Tibial nerve (tissue), 4 donors: ENCODE measurements around the gene RTP5. TPM values are rescaled to one million over a fixed set of nuclear protein-coding genes. Genes with fewer than 3 reads are reported as not detected.

Source experiments
- DNase-seq, 2 donors: peaks; one replicate each; pipeline ENCODE4 v3.0.0-alpha.2; 2019; ENCODE audit warnings: low spot score in 2 of 2
- H3K27ac ChIP-seq, 4 donors: fragments of 200-600 bp; sonication (generic) in 3 of 4; one replicate each; pipeline ENCODE4 v1.5.1; 2017 to 2019; ENCODE audit warnings: mild to moderate bottlenecking in 1 of 4
- H3K27me3 ChIP-seq, 2 donors: fragments of 200-600 bp; sonication (generic) in 1 of 2; one replicate each; pipeline versions ENCODE4 v1.5.1 to v1.6.0; 2017 to 2019
- H3K36me3 ChIP-seq, 3 donors: fragments of 200-600 bp; sonication (generic); one replicate each; pipeline ENCODE4 v1.5.1; 2018 to 2019
- H3K4me1 ChIP-seq, 4 donors: fragments of 200-600 bp; sonication (generic) in 3 of 4; one replicate each; pipeline ENCODE4 v1.5.1; 2017 to 2019
- H3K4me3 ChIP-seq, 4 donors: fragments of 200-600 bp; sonication (generic) in 3 of 4; one replicate each; pipeline ENCODE4 v1.5.1; 2017 to 2019; ENCODE audit warnings: mild to moderate bottlenecking in 1 of 4, moderate library complexity in 1 of 4
- H3K9me3 ChIP-seq, 4 donors: fragments of 200-600 bp; sonication (generic) in 3 of 4; one replicate each; pipeline ENCODE4 v1.5.1; 2017 to 2019
- EP300 ChIP-seq, 2 donors: sonication (generic); formaldehyde crosslinking; IDR thresholded peaks; one replicate each; pipeline ENCODE4 v1.6.1; 2017; ENCODE audit warnings: antibody characterized with exemption in 2 of 2, mild to moderate bottlenecking in 1 of 2
- POLR2A ChIP-seq, 2 donors: fragments of 450-650 bp; IDR thresholded peaks; one replicate each; pipeline ENCODE4 v1.6.1; 2017; ENCODE audit warnings: antibody characterized with exemption in 2 of 2, mild to moderate bottlenecking in 2 of 2, moderate library complexity in 2 of 2
- WGBS, 2 donors: methylation state at CpG; one replicate each; pipeline ENCODE4 v1.1.5; 2018; 5-methylcytosine and 5-hydroxymethylcytosine counted together
- total RNA-seq, 4 donors: library from RNA; depleted of rRNA; stranded (reverse); fragments of >200 nt; gene quantifications; one replicate each; pipeline ENCODE4 v1.1.0, GENCODE V29; 2016
- TF ChIP-seq, protein P1 (sequence below), 5 experiments: fragments of 200-600 bp in 3 of 5; fragments of 450-650 bp in 2 of 5; sonication (generic) in 3 of 5; IDR thresholded peaks; one replicate each; pipeline ENCODE4 v1.5.1; 2016 to 2019; ENCODE audit warnings: antibody characterized with exemption in 5 of 5, mild to moderate bottlenecking in 3 of 5, moderate library complexity in 2 of 5

RTP5 gene
- total RNA-seq, 4 donors from 2014 or later, result not detected

DNA sequence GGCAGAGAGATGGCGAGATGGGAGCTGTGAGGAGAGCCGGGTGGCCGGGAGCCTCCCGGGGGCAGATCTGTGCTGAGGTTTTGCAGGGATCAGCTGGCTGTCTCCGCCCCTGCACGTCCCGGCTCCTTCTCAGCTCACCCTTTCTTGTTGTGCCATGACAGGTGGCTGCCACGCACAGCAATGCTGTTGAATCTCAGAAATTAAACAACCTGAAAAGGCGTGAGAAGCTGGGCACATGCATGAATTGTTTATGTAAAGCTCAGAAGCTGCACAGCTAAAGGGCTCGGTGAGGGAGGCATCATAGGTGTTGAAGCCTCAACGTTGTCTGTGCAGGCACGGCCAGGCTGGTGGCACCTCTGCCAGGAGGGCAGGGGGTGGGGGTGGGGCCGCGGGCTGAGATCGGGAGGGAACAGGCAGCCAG is 858 bp upstream of the RTP5 start:
- WGBS, 2 donors, result 50 to 60% methylated on average over 15 of the region's 15 CpGs

DNA sequence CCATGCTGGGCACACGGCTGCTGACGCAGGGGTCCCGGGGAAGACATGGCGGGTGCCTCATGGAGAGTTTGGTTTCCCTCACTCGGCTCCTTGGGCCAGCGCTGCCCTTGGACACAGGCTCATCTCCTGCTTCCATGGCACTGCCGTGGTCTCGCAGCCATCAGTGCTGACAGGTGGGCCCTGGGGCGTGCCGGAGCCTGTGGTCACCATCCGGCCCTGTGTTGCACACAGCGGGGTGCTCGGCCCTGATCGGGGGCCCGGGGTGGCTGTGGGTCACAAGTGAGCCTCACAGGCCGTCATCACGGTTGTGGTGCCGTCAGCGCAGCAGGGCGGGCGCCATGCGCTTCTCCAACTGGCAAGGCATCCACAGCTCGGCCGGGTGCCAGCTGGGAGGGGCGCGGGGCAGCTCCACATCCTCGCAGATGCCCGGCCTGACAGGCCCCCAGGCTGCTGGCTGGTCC is 582 bp downstream of the RTP5 start:
- H3K4me3 ChIP-seq, result no peak overlapping the region
- H3K9me3 ChIP-seq, result no peaks in the 10 kb centered on the region
- H3K4me1 ChIP-seq, result no peaks in the 10 kb centered on the region
- H3K36me3 ChIP-seq, result no peaks in the 10 kb centered on the region
- peaks cover 4 to 45% of the 10 kb centered on the region in 2 donors for H3K27me3 ChIP-seq
- TF ChIP-seq POLR2A (IDR thresholded peaks at IDR 0.05) (no peak), EP300 (IDR thresholded peaks at IDR 0.05) (no peak)
- TF ChIP-seq, protein P1, sequence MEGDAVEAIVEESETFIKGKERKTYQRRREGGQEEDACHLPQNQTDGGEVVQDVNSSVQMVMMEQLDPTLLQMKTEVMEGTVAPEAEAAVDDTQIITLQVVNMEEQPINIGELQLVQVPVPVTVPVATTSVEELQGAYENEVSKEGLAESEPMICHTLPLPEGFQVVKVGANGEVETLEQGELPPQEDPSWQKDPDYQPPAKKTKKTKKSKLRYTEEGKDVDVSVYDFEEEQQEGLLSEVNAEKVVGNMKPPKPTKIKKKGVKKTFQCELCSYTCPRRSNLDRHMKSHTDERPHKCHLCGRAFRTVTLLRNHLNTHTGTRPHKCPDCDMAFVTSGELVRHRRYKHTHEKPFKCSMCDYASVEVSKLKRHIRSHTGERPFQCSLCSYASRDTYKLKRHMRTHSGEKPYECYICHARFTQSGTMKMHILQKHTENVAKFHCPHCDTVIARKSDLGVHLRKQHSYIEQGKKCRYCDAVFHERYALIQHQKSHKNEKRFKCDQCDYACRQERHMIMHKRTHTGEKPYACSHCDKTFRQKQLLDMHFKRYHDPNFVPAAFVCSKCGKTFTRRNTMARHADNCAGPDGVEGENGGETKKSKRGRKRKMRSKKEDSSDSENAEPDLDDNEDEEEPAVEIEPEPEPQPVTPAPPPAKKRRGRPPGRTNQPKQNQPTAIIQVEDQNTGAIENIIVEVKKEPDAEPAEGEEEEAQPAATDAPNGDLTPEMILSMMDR (IDR thresholded peaks at IDR 0.05), result no peak
- H3K27ac ChIP-seq, result no peak overlapping the region
- 84 to 89% methylated on average over 19 to 20 of the region's 28 CpGs for WGBS, 2 donors
- no peak for DNase-seq

More for the DNA sequence above, 858 bp upstream of the RTP5 start:
- Histone ChIP-seq H3K4me1 (peaks cover 0 to 5% (median 0%) of the 10 kb centered on the region in 4 donors), H3K4me3 (no peak overlapping the region), H3K9me3 (no peaks in the 10 kb centered on the region), H3K36me3 (no peaks in the 10 kb centered on the region), H3K27me3 (peaks cover 4 to 60% of the 10 kb centered on the region in 2 donors), H3K27ac (no peak overlapping the region)
- DNase-seq, result no peak
- no peak for TF ChIP-seq POLR2A (IDR thresholded peaks at IDR 0.05)
- no peak for TF ChIP-seq EP300 (IDR thresholded peaks at IDR 0.05)
- TF ChIP-seq, protein P1 (IDR thresholded peaks at IDR 0.05), result no peak

DNA sequence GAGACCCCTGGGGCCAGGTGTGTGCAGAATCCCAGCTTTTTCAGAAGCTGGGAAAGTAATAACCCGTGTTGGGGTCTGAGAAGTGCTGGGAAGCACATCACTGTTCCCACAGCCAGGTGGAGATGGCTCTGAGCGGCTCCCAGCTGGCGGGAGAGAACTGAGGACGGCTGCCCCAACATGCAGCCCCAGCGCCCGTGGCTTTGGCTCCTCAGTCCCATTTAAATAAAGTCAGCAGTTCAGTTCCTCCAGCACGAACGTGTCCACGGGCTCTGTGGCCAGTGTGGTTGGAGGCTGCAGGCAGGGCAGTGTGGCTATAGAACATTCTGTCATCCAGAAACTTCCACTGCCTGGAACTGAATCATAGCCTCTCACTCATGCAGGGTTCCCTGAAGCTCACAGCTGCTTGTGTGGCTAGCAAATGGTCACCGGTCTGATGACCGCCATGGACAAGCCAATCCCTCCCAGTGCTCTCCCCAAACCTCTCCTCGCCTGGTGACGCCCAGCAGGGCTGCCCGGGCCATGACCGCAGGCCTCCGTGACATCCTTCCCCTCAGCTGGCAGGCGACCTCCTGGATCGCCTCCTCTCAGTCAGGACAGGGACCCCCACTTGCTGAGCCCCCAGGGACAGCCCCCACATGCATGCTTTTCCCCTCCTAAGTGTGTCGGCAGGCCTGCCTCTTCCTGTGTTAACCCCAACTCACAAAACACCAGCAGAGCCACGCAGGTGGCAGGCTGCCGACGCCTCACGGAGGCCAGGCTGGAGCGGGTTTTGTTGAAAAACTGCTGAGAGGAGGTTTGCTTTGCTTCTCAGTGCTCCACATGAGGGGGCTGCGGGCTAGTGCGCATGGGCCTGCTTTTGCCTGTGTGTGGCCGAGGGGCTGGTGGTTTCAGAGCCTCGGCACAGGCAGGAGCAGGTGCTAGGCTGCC is 1.3 kb downstream of the RTP5 start:
- TF ChIP-seq, protein P1 (IDR thresholded peaks at IDR 0.05), result no peak
- TF ChIP-seq EP300 (IDR thresholded peaks at IDR 0.05) (no peak), POLR2A (IDR thresholded peaks at IDR 0.05) (no peak)
- DNase-seq, result no peak
- no peak overlapping the region for H3K4me3 ChIP-seq
- H3K36me3 ChIP-seq, result no peaks in the 10 kb centered on the region
- WGBS, 2 donors, result 59 to 70% methylated on average over 13 to 28 of the region's 28 CpGs
- H3K4me1 ChIP-seq, result no peaks in the 10 kb centered on the region
- no peaks in the 10 kb centered on the region for H3K9me3 ChIP-seq
- no peak overlapping the region for H3K27ac ChIP-seq
- H3K27me3 ChIP-seq, result peaks cover under 1 to 38% of the 10 kb centered on the region in 2 donors

GRCh38 chr2:241871538-241872312 is 2.2 kb downstream of the RTP5 start:
- Histone ChIP-seq H3K27me3 (peaks cover 0 to 29% of the 10 kb centered on the region in 2 donors), H3K4me1 (no peaks in the 10 kb centered on the region), H3K4me3 (no peak overlapping the region), H3K9me3 (no peaks in the 10 kb centered on the region), H3K36me3 (no peaks in the 10 kb centered on the region), H3K27ac (no peak overlapping the region)
- DNase-seq, result no peak
- no peak for TF ChIP-seq POLR2A (IDR thresholded peaks at IDR 0.05)
- TF ChIP-seq EP300 (IDR thresholded peaks at IDR 0.05), result no peak
- TF ChIP-seq, protein P1 (IDR thresholded peaks at IDR 0.05), result no peak
- WGBS, 2 donors, result 88 to 90% methylated on average over 18 to 27 of the region's 38 CpGs
